PC-3 (cell line): ENCODE results near the gene SLC38A3. TPM values are rescaled to one million over a fixed set of nuclear protein-coding genes. Genes with fewer than 3 reads are reported as not detected.
A peak's percentile ranks its signal among the peaks of the same experiment; 100 is the strongest.

Experiments
- ATAC-seq: fragments of 200-7000 bp; cut with Tn5 transposase; 2 replicates; pipeline ENCODE4 v1.9.1; 2020; ENCODE audit warnings: mild to moderate bottlenecking, moderate library complexity
- BruUV-seq: library from RNA; stranded (reverse); fragments of 400-500 nt; replicated peaks from 2 replicates; lab custom pipeline; 2021; lab: Mats Ljungman, UMichigan
- CTCF ChIA-PET: fragments of 300-600 bp; sonication (Branson Sonifier 250); formaldehyde crosslinking; loops from one replicate; lab custom pipeline; 2022; ENCODE audit warnings: antibody characterized with exemption; lab: Charles Lee
- POLR2A ChIA-PET: fragments of 300-600 bp; sonication (Branson Sonifier 250); formaldehyde crosslinking; loops from one replicate; lab custom pipeline; 2022; ENCODE audit warnings: antibody characterized with exemption; ENCODE audit not compliant: unreplicated experiment; lab: Charles Lee
- DNase-seq: peaks from one replicate; pipeline ENCODE4 v3.0.0-alpha.2; 2015
- H2AFZ ChIP-seq: fragments of 300-600 bp; sonication (generic); 2 replicates; pipeline ENCODE4 v1.6.0; 2016; ENCODE audit warnings: antibody characterized with exemption, low read length
- H3F3A ChIP-seq: fragments of 300-600 bp; sonication (generic); one replicate; pipeline ENCODE4 v1.6.0; 2017; ENCODE audit warnings: antibody characterized with exemption, low read length, control low read depth, mild to moderate bottlenecking; ENCODE audit not compliant: unreplicated experiment
- H3K27ac ChIP-seq: fragments of 300-600 bp; sonication (generic); 2 replicates; pipeline ENCODE4 v1.5.1; 2016; ENCODE audit warnings: mild to moderate bottlenecking, low read length
- H3K27me3 ChIP-seq: fragments of 300-600 bp; sonication (generic); 2 replicates; pipeline ENCODE4 v1.6.1; 2016; ENCODE audit warnings: low read length, mixed read lengths
- H3K36me3 ChIP-seq: fragments of 300-600 bp; sonication (generic); 2 replicates; pipeline ENCODE4 v1.6.1; 2016; ENCODE audit warnings: low read depth, mixed run types, low read length, mixed read lengths
- H3K4me1 ChIP-seq: fragments of 300-600 bp; sonication (generic); 2 replicates; pipeline ENCODE4 v1.5.1; 2016; ENCODE audit warnings: low read length; ENCODE audit not compliant: insufficient read depth
- H3K4me2 ChIP-seq: fragments of 300-600 bp; sonication (generic); 2 replicates; pipeline ENCODE4 v1.6.0; 2016; ENCODE audit warnings: low read length
- H3K4me3 ChIP-seq: fragments of 300-600 bp; sonication (generic); 2 replicates; pipeline ENCODE4 v1.5.1; 2016; ENCODE audit warnings: mild to moderate bottlenecking, low read length, mixed read lengths
- H3K79me2 ChIP-seq: fragments of 300-600 bp; sonication (generic); 2 replicates; pipeline ENCODE4 v1.6.1; 2017; ENCODE audit warnings: low read length, mixed read lengths
- H3K9ac ChIP-seq: fragments of 300-600 bp; sonication (generic); 2 replicates; pipeline ENCODE4 v1.6.0; 2016; ENCODE audit warnings: mild to moderate bottlenecking, low read length
- H3K9me2 ChIP-seq: fragments of 300-600 bp; sonication (generic); replicated peaks from 2 replicates; pipeline ENCODE4 v1.6.1; 2016; ENCODE audit warnings: mixed run types, low read length, mixed read lengths
- H3K9me3 ChIP-seq: fragments of 300-600 bp; sonication (generic); 2 replicates; pipeline ENCODE4 v1.6.1; 2016; ENCODE audit warnings: low read length, mixed read lengths
- H4K20me1 ChIP-seq: fragments of 300-600 bp; sonication (generic); 2 replicates; pipeline ENCODE4 v1.6.1; 2016; ENCODE audit warnings: low read length, mixed read lengths
- CTCF ChIP-seq: fragments of 300-600 bp; sonication (generic); conservative IDR thresholded peaks from 2 replicates; pipeline ENCODE4 v1.5.1; 2017; ENCODE audit warnings: antibody characterized with exemption, low read depth, mild to moderate bottlenecking, low read length
- EZH2 ChIP-seq: fragments of 300-600 bp; sonication (generic); IDR thresholded peaks from one replicate; pipeline ENCODE4 v1.6.1; 2017; ENCODE audit warnings: antibody characterized with exemption, mild to moderate bottlenecking, low read length; ENCODE audit not compliant: unreplicated experiment
- EZH2phosphoT487 ChIP-seq: fragments of 300-600 bp; sonication (generic); IDR thresholded peaks from 2 replicates; pipeline ENCODE4 v1.6.1; 2018; ENCODE audit warnings: mild to moderate bottlenecking, antibody characterized with exemption, low read length, borderline replicate concordance
- intact Hi-C: fragments of 100-400 bp; cut with micrococcal nuclease; formaldehyde crosslinking; loops from 2 replicates; pipeline ENCODE4 v1.9.0; 2023
- total RNA-seq: library from RNA; depleted of rRNA; stranded (reverse); fragments of >200 nt; gene quantifications from 2 replicates; pipeline ENCODE4 v1.2.3, GENCODE V29; 2014

Gene SLC38A3
- total RNA-seq, 1 experiment from 2014 or later: 3.3 TPM

- Histone ChIP-seq H3K79me2 (peaks cover 92% of the 10 kb centered on the region), H3K27me3 (no peaks in the 10 kb centered on the region), H3K9me2 (no peaks in the 10 kb centered on the region), H3K27ac (peak overlapping the region; percentile 78), H3K4me1 (peaks cover 49% of the 10 kb centered on the region), H2AFZ (0 out of 2 replicates have a peak overlapping the region, but pooled peaks have one; percentile 8), H3K4me3 (peak overlapping the region; percentile 37; the same call in 1 of the 2 replicates), H3K9me3 (no peaks in the 10 kb centered on the region), H3K9ac (peak overlapping the region; percentile 50), H3F3A (peaks cover 5% of the 10 kb centered on the region), H4K20me1 (peaks cover 11% of the 10 kb centered on the region), H3K4me2 (peak overlapping the region; percentile 69), H3K36me3 (peaks cover 3% of the 10 kb centered on the region; the same call in 1 of the 2 replicates)
- intact Hi-C loops: loop anchor here (1.0 kb wide), 1 partner anchor 19 kb away; no protein-coding TSS in a partner anchor
- ATAC-seq (peak; percentile 74), DNase-seq (peak; percentile 89)
- BruUV-seq: TSS peak; percentile 82
- POLR2A ChIA-PET: interaction anchor here (1.3 kb wide), 1 partner anchor 10 kb away, joined by 9 read pairs; the partner anchor contains the start of gene GNAI2
- CTCF ChIA-PET: interaction anchor here (0.6 to 1.5 kb wide), 8 partner anchors 11 to 91 kb away, joined by 3 to 19 read pairs (median 8); partner anchors contain the start of genes GNAI2, HYAL3 and NAA80
- TF ChIP-seq EZH2phosphoT487 (no peak), CTCF (peak; percentile 99), EZH2 (no peak)
Observed at GRCh38 chr3:50245831-50246516, 40.9 kb downstream of the SLC38A3 start.

GRCh38 chr3:50246517-50246954 is 41.5 kb downstream of the SLC38A3 start:
- peaks cover 3% of the 10 kb centered on the region; the same call in 1 of the 2 replicates for H3K36me3 ChIP-seq
- peak overlapping the region; percentile 69 for H3K4me2 ChIP-seq
- ATAC-seq (peak; percentile 59), DNase-seq (peak; percentile 84)
- no peaks in the 10 kb centered on the region for H3K9me3 ChIP-seq
- POLR2A ChIA-PET: interaction anchor here (1.3 kb wide), 1 partner anchor 11 kb away, joined by 9 read pairs; the partner anchor contains the start of gene GNAI2
- intact Hi-C loops: loop anchor here (1.0 kb wide), 1 partner anchor 19 kb away; no protein-coding TSS in a partner anchor
- TF ChIP-seq EZH2phosphoT487 (no peak), CTCF (no peak; the same call in none of the 2 replicates), EZH2 (no peak)
- H3K27ac ChIP-seq: peak overlapping the region; percentile 78
- no peaks in the 10 kb centered on the region for H3K27me3 ChIP-seq
- BruUV-seq: no TSS peak
- CTCF ChIA-PET: interaction anchor here (0.6 to 1.5 kb wide), 11 partner anchors 11 to 126 kb away, joined by 3 to 19 read pairs (median 6); partner anchors contain the start of genes GNAI2, HYAL3, NAA80 and SEMA3B
- peaks cover 5% of the 10 kb centered on the region for H3F3A ChIP-seq
- no peaks in the 10 kb centered on the region for H3K9me2 ChIP-seq
- 0 out of 2 replicates have a peak overlapping the region, but pooled peaks have one; percentile 8 for H2AFZ ChIP-seq
- H3K4me1 ChIP-seq: peaks cover 51% of the 10 kb centered on the region
- peak overlapping the region; percentile 50 for H3K9ac ChIP-seq
- H4K20me1 ChIP-seq: peaks cover 6% of the 10 kb centered on the region
- H3K4me3 ChIP-seq: peak overlapping the region; percentile 37; the same call in 1 of the 2 replicates
- H3K79me2 ChIP-seq: peaks cover 89% of the 10 kb centered on the region
